ENCODE data around the gene EVX2.

The EVX2 gene

GRCh38 chr2:176081837-176082524 lies 1.8 kb downstream of the EVX2 start:
- DNase-seq: no peak

DNA sequence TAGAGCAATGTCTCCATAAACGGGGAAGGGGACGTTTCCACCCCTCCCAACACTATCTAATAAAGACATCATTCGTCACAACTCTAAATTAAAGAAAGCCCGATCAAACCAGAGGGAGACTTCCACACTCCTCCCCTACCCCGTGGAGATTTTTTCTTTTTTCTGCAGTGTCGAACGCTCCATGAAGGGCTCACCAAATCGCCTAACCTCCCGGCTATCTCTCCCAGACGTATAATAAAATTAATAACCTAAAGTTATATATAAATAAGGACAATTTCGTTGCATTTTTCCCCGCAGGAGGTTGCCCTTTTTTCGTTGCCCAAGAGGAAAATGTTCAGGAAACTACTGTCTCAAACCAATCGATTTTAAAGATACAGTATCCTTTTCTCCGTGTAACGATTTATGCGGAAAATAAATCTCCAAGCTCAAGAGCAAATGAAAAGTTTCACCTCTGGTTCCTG lies 2.4 kb downstream of the EVX2 start:
- DNase-seq: no peak

- no peak for DNase-seq
Observed at GRCh38 chr2:176080540-176081375, 3.0 kb downstream of the EVX2 start.

DNA sequence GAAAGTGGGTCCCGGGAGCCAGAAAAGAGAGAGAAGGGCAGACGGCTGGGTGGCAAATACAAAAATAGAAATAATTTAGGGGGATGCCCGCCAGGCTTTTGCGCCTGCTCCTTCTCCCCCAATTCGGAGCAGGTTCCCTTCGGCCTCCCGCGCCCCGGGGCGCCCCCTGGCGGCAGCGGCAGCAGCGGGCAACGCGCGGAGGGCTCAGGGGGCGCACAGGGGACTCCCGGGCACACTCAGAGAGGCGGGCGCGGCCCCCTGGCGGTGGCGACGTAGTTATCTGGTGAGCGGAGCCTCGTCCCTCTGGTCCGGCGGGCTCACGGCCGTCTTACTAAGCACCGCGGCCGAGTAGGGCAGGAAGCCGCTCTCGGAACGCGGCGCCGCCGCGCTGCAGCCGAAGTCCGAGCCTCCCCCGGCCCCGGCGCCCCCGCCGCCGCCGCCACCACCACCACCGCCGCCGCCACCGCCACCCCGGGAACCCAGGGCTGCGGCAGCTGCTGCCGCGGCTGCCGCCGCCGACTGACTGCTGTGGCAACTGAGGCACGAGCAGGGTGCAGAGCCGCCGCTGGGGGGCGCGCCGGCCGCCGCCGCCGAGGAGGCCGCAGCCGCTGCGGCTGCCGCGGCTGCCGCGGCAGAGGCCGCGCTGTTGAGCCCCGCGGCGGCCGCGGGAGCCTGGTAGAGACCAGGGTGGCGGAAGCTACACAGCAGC lies 3.8 kb downstream of the EVX2 start:
- DNase-seq: peak; percentile 58

DNA sequence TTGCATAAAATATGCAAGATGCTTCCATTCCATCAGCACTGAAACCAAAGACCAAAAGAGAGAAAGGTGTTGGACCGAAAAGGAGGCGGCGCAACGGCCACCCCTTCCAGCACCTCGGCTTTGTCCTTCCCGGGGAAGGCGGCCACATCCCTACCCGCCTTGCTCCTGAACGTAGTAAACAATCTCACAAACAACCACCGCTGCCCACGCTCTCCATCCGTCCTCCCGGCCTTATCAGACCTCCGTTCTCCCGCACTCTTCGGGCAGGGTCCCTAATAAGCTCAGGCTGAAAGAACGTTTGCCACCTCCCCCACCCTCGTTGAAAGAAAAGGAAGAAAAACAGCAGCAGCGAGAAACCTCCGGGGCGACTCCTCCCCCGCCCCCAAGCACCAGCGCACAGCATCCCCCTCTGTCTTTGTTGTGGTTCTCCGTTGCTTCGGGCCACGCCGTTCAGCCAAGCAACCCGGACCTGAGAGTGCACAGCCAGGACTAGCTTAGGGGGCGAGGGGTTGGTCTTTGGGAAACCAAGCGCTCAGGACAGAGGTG lies 4.4 kb downstream of the EVX2 start:
- no peak for DNase-seq

- no peak for DNase-seq
Observed at GRCh38 chr2:176078541-176079284, 5.0 kb downstream of the EVX2 start.

- no peak for DNase-seq
Observed at GRCh38 chr2:176076796-176077195, 7.0 kb downstream of the EVX2 start.

DNA sequence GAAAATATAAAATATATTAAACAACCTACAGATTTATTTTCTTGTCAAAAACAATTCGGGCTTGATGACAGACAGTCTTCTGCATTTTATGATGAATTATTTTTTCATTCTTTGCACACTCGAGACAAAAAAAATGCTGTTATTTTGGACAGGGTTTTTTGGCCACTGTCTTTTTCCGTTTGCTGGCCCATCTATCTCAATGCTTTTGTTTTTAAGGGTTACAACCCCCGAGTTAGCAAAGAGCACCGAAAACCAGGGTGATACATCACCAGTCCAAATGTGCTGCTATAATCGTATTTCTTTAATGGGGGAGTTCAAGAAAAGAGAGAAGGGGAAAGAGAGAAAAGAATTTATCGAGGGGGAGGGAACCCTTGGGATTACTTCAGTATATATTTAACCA lies 7.7 kb downstream of the EVX2 start:
- no peak for DNase-seq

GRCh38 chr2:176075481-176075880 lies 8.3 kb downstream of the EVX2 start:
- no peak for DNase-seq

DNA sequence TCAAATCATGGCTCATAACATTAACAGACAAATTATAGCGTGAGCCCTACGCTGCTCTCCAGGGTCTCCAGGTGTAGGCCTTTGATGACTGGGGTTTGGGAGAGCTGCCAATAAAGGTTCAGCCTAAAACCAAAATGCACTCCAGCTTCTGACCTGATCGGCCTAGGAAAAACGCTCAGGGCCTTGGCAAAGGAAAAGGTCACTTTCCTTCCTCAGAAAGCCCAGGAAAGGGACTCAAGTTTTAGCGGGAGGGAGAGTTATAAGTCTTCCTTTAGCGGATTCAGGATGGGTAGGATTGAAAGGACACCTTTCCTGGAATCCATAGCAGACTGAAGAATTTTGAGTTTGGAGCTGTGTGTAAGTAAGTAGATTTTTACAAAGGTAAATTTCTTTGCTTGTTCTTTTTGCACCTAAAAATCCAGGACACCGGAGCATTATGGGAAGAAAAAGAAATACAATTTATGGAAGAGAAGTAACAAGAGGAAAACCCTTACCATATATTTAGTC lies 8.8 kb downstream of the EVX2 start:
- no peak for DNase-seq

DNA sequence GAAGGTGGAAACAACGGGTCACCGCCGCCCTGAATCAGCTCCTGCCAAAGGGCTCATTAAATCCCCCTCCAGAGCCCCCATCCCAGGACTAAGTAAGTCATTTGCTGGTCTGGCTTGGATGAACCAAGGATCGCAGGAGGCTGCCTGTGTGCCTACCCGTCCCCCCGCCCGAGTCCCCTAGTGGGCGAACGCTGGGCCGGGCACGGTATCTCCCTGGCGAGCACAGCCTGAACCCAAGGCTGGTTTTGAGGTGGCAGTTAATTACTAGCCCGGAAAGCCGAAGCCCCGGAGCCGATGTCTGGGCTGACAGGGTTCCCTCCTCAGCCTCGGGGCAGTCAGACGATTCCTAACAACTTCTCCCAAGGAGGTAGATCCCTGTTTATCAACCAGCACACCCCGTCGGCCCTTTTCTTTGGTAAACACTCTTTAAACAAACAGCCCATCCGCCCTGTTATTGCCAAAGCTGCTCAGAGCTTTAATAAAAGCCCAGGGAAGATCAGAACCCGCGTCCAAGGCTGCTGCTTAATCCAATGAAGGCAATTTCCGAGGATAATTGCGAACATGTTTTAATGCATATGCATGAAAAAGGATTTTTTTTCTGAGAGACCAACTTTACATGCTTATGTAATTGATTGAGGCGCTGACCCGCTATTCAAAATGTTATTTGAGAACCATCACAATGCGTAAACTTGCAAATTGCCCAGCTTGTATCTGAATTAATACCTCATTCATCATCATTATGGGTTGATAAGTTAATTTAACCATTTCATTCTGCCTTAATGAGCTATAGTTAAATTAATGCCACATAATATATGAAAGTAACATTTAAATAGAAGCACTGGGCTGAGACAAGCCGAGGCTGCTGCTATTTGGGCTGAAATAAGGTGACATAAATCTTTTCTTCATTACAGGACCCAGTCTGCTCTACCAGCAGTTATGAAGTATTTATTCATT lies 10.5 kb downstream of the EVX2 start:
- DNase-seq: no peak

GRCh38 chr2:176072292-176072669 lies 11.5 kb downstream of the EVX2 start:
- DNase-seq: no peak

DNA sequence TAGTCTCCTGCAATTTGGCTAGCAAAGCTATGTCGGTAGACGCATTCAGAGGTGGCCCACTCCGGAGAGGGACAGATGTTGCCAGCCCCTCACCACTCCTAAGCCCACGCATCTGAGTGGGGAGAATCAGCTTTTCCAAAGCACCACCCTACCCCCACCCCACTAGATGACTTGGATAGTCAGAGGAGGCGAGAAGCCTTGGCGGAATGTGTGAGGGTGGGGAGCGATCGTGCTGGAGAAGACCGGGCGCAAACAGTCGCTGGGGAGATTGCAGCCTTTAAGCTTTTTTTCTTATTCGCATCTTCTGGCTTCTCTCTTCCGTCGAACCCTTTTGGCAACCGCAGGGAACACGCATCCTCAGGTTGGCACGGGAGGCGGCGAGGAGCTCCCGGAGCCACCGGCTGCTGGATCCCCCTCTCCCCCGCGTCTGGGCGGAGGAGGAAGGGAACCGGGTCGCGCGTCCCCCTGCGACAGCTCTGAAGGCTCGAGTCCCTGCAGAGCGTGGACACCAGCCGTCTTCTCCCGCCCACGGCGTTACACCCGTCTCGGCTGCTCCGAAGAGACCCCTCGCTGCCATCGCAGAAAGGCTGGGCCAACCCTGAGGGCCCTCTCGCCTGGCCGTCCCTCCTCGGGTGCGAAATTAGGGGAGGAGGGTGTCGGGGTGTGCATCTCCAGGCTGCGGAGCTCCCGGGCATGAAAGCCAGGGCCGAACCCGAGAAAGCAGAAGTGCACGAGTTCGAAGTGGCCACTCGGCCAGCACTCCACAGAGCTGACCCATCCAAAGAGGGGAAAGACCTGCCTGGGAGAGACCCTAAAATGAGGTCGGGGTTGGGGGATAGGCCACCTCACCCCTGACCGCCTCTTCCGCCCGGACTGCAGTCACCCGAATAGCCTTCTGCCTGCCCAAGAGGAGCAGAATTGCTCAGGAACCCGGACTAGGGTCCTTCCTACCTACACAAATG lies 12.2 kb downstream of the EVX2 start:
- DNase-seq: no peak

GRCh38 chr2:176068419-176068832 lies 15.3 kb downstream of the EVX2 start:
- DNase-seq: no peak

DNA sequence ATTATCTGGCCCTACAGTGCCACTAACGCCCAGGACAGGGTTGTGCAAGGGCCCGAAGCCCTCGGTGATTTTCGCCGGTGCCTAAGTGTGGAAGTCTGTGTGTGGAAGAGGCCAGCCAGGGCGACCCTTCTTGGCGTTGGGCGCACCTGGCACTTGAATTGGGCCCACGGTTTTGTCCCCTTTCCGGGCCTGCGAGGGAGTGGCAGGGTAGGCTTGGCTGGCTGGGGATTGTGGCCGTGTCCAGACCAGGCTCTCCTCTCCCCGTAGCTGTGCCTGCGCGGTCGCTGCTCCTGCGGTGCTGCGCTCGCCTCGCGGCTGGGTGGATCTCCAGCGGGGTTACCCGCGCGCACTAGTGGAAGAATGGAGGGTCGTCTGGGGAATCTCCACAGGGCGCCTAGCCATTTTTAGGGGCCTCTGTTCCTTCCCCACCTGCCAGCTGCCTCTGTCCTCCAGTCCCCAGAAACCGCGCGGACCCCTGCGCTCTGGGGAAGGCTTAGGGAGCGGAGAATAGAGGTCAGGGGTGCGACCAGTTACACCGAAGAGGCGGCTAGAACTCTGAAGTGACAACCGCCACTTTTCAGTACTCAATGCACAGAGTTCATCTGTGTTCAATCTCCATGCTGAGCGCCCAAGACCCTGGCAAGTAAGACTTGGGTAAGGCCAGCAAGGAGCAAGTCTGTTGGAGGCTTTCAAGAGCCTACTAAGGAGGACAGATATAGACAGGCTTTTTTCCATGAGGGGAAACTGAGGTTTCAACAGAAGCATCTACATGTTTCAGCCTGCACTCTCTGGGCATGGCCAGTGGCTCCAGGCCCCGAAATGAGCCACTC lies 16.0 kb downstream of the EVX2 start:
- DNase-seq: no peak

DNA sequence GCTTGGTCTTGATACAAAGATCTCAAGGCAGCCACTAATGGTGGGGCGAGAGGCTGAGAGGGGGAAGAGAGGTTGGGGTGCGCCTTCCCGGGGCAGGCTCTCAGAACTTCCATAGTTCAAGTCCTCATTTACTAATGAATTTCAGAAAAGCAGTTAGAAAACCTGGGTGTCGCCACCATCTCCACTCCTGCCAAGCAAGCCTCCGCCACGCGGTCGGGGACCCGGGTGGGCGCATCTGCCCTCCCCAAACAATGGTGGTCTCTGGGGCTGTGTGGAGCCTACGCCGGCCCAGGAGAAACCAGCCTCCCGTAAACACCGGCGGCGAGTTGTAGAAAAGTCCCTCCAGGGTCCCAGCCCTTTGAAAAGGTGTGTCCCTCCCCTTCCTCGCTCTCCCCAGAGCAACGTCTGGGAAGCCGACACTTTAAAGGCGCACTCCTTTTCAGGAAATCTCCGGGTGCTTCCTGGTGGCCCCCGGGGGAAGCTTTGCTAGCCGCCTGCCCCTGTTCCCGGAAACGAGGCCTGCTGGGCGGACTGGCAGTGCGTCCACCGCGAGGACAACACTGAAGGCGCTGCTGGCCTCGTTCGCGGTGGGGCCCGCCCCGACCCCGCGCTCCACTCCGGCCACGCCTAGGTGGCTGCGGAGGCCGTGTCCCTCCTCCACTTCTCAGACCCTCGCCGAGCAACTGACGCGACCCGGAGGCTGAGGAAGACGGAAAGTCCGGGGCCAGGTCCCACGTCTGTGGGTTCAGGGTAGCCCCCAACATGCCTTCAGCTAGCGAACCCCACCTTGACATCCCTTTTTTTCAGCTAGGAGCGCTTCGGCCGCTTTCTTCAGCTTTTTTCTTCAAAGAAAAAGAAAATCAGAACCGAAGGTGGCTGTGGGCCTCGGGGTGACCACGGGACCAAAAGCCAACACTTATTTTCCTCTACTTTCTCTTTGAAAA lies 16.8 kb downstream of the EVX2 start:
- no peak for DNase-seq

DNA sequence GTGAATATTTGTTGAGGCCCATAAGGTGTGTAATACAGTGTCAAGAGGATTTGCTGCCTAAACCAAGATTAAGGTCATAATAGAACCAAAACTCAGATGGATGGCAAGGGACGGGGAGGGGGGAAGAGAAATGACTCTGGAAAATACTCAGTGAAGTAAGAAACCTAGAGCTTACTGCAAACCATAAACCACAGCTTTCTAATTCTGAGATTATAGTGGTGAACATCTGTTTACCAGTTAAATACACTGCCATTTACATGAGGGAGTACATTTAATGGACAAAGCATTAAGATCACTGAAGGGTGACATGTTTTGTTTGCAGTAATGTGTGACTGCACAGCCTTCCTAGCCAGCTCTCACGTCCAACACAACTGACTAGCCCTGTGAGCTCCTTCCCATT lies 19.8 kb downstream of the EVX2 start:
- no peak for DNase-seq

- DNase-seq: peak; percentile 26
Observed at GRCh38 chr2:176056406-176056805, 27.4 kb downstream of the EVX2 start.

All from NCI-H2107 (cell line).